Measurements from ENCODE around the gene MAML3.

Gene MAML3

DNA sequence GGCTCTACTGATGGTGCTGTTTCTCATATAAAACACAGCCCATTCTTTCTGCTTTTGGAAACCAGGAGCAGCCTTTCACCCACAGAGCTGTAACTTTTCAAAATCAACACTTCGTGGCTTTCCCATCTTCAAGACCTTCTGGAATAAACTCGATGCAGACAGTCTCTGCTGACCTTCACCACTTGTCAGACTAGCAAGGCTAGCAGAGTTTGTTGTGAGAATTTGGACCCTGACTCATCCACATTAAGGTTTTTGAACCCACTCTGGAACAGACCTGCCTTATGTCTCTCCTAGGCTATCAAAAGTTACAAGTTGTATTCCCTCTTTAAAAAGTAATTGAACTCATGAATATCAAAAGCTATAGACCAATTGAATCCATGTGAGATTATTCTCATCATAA, 88.6 kb downstream of the MAML3 start:
- DNase-seq (ENCODE audit: low read depth), result no peak
- TF ChIP-seq, protein P1, sequence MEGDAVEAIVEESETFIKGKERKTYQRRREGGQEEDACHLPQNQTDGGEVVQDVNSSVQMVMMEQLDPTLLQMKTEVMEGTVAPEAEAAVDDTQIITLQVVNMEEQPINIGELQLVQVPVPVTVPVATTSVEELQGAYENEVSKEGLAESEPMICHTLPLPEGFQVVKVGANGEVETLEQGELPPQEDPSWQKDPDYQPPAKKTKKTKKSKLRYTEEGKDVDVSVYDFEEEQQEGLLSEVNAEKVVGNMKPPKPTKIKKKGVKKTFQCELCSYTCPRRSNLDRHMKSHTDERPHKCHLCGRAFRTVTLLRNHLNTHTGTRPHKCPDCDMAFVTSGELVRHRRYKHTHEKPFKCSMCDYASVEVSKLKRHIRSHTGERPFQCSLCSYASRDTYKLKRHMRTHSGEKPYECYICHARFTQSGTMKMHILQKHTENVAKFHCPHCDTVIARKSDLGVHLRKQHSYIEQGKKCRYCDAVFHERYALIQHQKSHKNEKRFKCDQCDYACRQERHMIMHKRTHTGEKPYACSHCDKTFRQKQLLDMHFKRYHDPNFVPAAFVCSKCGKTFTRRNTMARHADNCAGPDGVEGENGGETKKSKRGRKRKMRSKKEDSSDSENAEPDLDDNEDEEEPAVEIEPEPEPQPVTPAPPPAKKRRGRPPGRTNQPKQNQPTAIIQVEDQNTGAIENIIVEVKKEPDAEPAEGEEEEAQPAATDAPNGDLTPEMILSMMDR (IDR thresholded peaks at IDR 0.05; ENCODE audit: control insufficient read depth, insufficient read depth, low read depth, low read length, missing control alignments), result no peak

DNA sequence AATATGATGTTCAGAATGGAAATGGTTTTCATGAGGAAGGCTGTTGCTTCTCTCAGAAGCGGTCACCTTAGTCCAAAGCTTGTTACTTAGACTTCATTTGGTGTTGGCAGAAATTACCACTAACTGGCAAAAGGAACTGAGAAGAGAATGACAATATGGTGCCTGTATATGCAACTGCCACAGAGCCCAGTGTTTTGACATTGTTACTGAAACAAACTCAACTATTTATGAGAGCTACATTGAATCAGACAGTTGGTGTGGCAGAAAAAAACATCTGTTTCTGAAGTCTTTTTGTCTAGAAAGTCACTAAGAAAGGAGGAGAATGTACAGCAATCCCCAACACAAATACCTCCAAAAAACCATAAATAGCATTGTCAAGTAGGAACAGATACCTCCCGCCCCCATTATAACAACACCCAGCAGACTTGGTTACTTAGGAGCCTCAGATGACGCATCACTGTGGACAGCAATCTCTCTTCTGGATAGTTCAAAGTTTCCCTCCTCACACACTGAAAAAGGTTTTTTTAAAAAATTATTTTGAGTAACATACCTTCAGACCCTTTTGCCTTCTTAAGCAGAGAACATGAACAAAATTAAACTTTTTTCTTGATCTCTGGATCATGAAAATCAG, 92.2 kb downstream of the MAML3 start:
- DNase-seq (ENCODE audit: low read depth), result no peak
- no peak overlapping the region for H3K4me3 ChIP-seq (ENCODE audit: control insufficient read depth, low read depth, low read length)
- TF ChIP-seq, protein P1 (IDR thresholded peaks at IDR 0.05; ENCODE audit: control insufficient read depth, insufficient read depth, low read depth, low read length, missing control alignments), result no peak

More for the DNA sequence above, 88.6 kb downstream of the MAML3 start:
- no peak overlapping the region for H3K4me3 ChIP-seq (ENCODE audit: control insufficient read depth, low read depth, low read length)

GRCh38 chr4:140061194-140061593, 92.8 kb downstream of the MAML3 start:
- TF ChIP-seq, protein P1 (IDR thresholded peaks at IDR 0.05; ENCODE audit: control insufficient read depth, insufficient read depth, low read depth, low read length, missing control alignments), result no peak
- H3K4me3 ChIP-seq (ENCODE audit: control insufficient read depth, low read depth, low read length), result no peak overlapping the region
- DNase-seq (ENCODE audit: low read depth), result no peak

- no peak for DNase-seq (ENCODE audit: low read depth)
- TF ChIP-seq, protein P1 (IDR thresholded peaks at IDR 0.05; ENCODE audit: control insufficient read depth, insufficient read depth, low read depth, low read length, missing control alignments), result no peak
Observed at GRCh38 chr4:140059159-140059558, 94.8 kb downstream of the MAML3 start.

GRCh38 chr4:140057701-140058100, 96.3 kb downstream of the MAML3 start:
- DNase-seq (ENCODE audit: low read depth), result no peak
- H3K4me3 ChIP-seq (ENCODE audit: control insufficient read depth, low read depth, low read length), result no peak overlapping the region
- TF ChIP-seq, protein P1 (IDR thresholded peaks at IDR 0.05; ENCODE audit: control insufficient read depth, insufficient read depth, low read depth, low read length, missing control alignments), result no peak

More at GRCh38 chr4:140059159-140059558, 94.8 kb downstream of the MAML3 start:
- H3K4me3 ChIP-seq (ENCODE audit: control insufficient read depth, low read depth, low read length), result no peak overlapping the region

DNA sequence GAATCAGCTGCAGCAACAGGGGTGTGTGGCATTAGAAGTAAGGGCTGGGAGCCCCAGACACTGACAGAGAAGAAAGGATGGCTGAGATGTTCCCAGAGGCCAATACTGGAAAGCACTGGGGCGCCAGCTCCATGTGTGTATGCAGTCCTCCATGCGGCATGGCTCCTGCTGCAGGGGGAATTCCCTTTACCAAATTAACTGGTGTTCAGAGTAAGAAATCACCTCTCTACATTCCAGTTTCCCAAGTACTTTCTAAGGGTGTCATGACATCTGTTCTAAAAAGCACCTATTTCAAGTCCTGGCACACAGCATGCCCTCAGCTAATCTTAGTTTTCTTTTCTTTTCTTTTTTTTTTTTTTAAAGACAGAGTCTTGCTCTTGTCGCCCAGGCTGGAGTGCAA, 98.0 kb downstream of the MAML3 start:
- H3K4me3 ChIP-seq (ENCODE audit: control insufficient read depth, low read depth, low read length), result no peak overlapping the region
- no peak for DNase-seq (ENCODE audit: low read depth)
- TF ChIP-seq, protein P1 (IDR thresholded peaks at IDR 0.05; ENCODE audit: control insufficient read depth, insufficient read depth, low read depth, low read length, missing control alignments), result no peak

Measured in AG09309 (cell line).